Retinal pigment epithelial cell (primary cell): Measurements from ENCODE around the gene ABR.

Source experiments
- DNase-seq: peaks from one replicate; pipeline ENCODE4 v3.0.0-alpha.2; 2010; ENCODE audit warnings: low read depth
- H3K4me3 ChIP-seq: 2 replicates; pipeline ENCODE4 v1.5.1; 2011; ENCODE audit warnings: mild to moderate bottlenecking, low read length, control low read depth, moderate library complexity
- CTCF ChIP-seq: conservative IDR thresholded peaks from 2 replicates; pipeline ENCODE4 v1.5.1; 2011; ENCODE audit warnings: low read depth, low read length, control low read depth, inconsistent platforms

The ABR gene

GRCh38 chr17:1224330-1224729 is 44.5 kb upstream of the ABR start:
- DNase-seq: no peak
- TF ChIP-seq CTCF: no peak
- no peak overlapping the region for H3K4me3 ChIP-seq

- no peak for TF ChIP-seq CTCF
- no peak for DNase-seq
- no peak overlapping the region for H3K4me3 ChIP-seq
Measured at GRCh38 chr17:1223662-1224061, 43.9 kb upstream of the ABR start.

GRCh38 chr17:1222321-1222720 is 42.5 kb upstream of the ABR start:
- no peak for TF ChIP-seq CTCF
- no peak overlapping the region for H3K4me3 ChIP-seq
- DNase-seq: peak; percentile 78

- TF ChIP-seq CTCF: no peak
Measured at GRCh38 chr17:1221209-1221608, 41.4 kb upstream of the ABR start.

GRCh38 chr17:1220346-1220745 is 40.6 kb upstream of the ABR start:
- no peak for TF ChIP-seq CTCF
- peak; percentile 33 for DNase-seq
- no peak overlapping the region for H3K4me3 ChIP-seq

More at GRCh38 chr17:1221209-1221608, 41.4 kb upstream of the ABR start:
- DNase-seq: no peak
- no peak overlapping the region for H3K4me3 ChIP-seq

GRCh38 chr17:1217089-1217385 is 37.3 kb upstream of the ABR start:
- DNase-seq: no peak
- no peak overlapping the region for H3K4me3 ChIP-seq
- TF ChIP-seq CTCF: no peak

GRCh38 chr17:1216217-1217088 is 36.7 kb upstream of the ABR start:
- TF ChIP-seq CTCF: no peak
- no peak overlapping the region for H3K4me3 ChIP-seq
- no peak for DNase-seq
